Effector memory CD8-positive, alpha-beta T cell (primary cell): ENCODE measurements around the gene NEMP1.
"Not testable (repeated sequence)": the region's sequence is repeated elsewhere in the genome, so short reads cannot be mapped to it uniquely, and the experiment has no call there.

ENCODE experiments used
- ATAC-seq: fragments of 150-1000 bp; cut with Tn5 transposase; replicated peaks from 2 replicates; pipeline ENCODE4 v1.10.0; 2021; ENCODE audit warnings: mild to moderate bottlenecking, moderate library complexity
- DNase-seq, 3 experiments: peaks; one replicate each; pipeline ENCODE4 v3.0.0; 2021
- H3K27ac Mint-ChIP-seq, 2 donors: one replicate each; pipeline ENCODE4 v1.8.0; 2022; ENCODE audit warnings: mild to moderate bottlenecking in 2 of 2, mixed read lengths in 2 of 2, moderate library complexity in 2 of 2
- H3K27me3 Mint-ChIP-seq, 2 donors: one replicate each; pipeline ENCODE4 v1.8.0; 2022; ENCODE audit warnings: mixed read lengths in 2 of 2
- H3K36me3 Mint-ChIP-seq: one replicate; pipeline ENCODE4 v1.8.0; 2022; ENCODE audit warnings: mild to moderate bottlenecking, moderate library complexity, mixed read lengths; ENCODE audit not compliant: insufficient read depth
- H3K4me1 Mint-ChIP-seq, 2 donors: one replicate each; pipeline ENCODE4 v1.8.0; 2022; ENCODE audit warnings: low read depth in 2 of 2, mixed read lengths in 2 of 2
- H3K4me3 Mint-ChIP-seq, 2 donors: one replicate each; pipeline ENCODE4 v1.8.0; 2022; ENCODE audit warnings: mild to moderate bottlenecking in 2 of 2, mixed read lengths in 2 of 2, moderate library complexity in 2 of 2
- H3K9me3 Mint-ChIP-seq, 2 donors: one replicate each; pipeline ENCODE4 v1.8.0; 2022; ENCODE audit warnings: mixed read lengths in 2 of 2

The NEMP1 gene

DNA sequence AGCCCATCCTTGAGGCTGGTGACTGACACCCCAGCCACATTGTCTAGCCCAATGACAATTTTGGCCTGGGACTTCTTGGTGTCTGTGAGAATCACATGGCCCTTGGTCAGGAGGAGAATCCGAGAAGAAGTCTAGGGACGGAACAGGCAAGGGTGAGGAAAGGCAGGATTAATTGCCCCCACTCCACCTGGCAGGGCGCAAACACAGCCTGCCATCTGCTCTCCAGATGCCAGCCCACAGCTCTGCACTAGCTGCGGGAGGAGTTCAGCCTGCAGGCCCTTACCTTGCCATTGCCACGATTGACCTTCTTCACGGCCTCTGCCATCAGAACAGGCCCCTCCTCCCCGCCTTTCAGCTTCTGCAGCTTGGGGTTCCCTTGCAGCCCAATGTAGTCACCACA, 49.1 kb downstream of the NEMP1 start:
- no peaks in the 10 kb centered on the region for H3K36me3 Mint-ChIP-seq
- H3K27ac Mint-ChIP-seq, result no peak overlapping the region
- peaks cover 18 to 27% of the 10 kb centered on the region in 2 donors for H3K4me1 Mint-ChIP-seq

DNA sequence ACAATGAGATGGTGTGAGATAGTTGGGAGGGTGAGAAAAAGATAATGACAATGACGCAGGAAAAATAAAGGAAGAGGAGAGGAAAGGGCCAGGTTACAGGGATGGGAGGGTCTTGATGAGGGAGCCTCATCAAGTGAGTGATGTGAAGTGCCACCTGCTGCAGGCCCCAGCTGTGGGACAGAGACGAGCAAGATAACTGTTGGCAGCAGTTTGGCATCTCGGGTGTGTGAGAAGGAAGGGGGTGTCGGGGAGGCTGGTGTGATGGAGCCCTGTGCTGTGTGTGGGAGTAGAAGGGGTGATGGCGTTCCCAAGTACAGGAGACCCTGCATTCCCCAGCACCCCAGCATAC, 50.8 kb downstream of the NEMP1 start:
- Mint-ChIP-seq H3K27me3 (peaks cover 0 to 11% of the 10 kb centered on the region in 2 donors), H3K27ac (peak overlapping the region; percentile 0 to 8), H3K4me1 (peaks cover 18 to 27% of the 10 kb centered on the region in 2 donors), H3K4me3 (no peak overlapping the region), H3K36me3 (peaks cover 3% of the 10 kb centered on the region), H3K9me3 (no peaks in the 10 kb centered on the region)
- no peak for DNase-seq
- ATAC-seq, result no peak

More for the DNA sequence above, 49.1 kb downstream of the NEMP1 start:
- Mint-ChIP-seq H3K9me3 (no peaks in the 10 kb centered on the region), H3K27me3 (no peaks in the 10 kb centered on the region), H3K4me3 (no peak overlapping the region)
- no peak for ATAC-seq
- DNase-seq, result no peak

DNA sequence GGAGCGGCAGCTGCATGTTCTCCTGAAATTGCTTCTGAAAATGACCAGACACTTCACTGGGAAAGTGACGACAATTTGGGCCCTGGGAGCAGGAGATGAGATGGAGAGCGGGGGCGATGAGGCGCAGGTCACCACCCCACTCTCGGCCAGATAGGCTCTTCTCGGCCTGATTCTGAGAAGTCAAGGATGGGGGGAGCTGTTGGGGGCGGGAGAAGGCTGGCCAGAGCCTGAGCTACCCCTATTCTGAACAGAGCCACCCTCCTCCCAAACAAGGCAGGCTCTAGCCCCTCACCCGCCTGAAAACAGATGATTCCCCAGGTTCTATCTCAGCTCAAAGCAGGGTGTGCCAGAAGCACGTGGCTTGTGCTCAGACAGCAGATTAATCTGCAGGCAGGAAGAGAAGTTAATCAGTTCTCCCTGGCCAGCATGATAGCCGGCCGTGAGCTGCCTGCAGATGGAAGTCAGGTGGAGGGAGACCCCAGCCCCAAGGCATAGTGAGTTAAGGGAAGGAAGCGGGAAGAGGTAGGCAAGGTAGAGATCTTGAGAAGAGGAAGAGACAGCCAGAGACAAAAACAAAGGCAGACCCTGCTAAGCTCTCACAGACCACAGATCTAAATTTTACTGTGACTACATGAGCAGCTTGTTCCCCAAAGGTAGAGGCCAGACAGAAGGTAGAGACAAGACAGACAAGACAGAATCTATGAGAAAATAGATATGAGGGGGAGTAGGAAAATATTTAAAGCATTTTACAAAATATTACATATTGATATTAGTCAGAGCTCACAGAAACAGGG, 51.4 kb downstream of the NEMP1 start:
- H3K27me3 Mint-ChIP-seq, result peaks cover 0 to 11% of the 10 kb centered on the region in 2 donors
- DNase-seq, result no peak

DNA sequence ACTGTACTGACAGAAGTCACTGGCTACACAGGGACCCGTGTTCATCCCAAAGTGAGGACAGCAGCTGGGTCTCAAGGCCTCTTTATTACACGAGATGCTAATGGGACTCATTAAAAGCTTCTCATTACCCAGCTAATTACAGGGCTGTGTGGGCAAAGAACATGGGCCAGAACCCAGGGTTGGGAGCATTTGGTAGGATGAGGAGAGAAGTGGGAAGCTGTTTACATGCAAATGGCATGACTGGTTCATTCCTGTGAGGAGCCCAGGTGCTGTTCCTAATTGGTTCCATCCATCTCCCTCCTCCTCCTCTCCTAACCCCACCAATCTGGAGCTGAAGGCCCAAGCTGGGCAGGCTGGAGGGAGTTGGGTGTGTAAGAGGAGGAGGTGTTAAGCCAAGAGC, 53.4 kb downstream of the NEMP1 start:
- Mint-ChIP-seq H3K36me3 (peaks cover 3% of the 10 kb centered on the region), H3K27ac (no peak overlapping the region), H3K4me3 (no peak overlapping the region), H3K9me3 (no peaks in the 10 kb centered on the region), H3K4me1 (peaks cover 8 to 13% of the 10 kb centered on the region in 2 donors), H3K27me3 (peaks cover 0 to 11% of the 10 kb centered on the region in 2 donors)
- DNase-seq, result no peak
- no peak for ATAC-seq

More for the DNA sequence above, 51.4 kb downstream of the NEMP1 start:
- Mint-ChIP-seq H3K4me3 (no peak overlapping the region), H3K9me3 (no peaks in the 10 kb centered on the region), H3K4me1 (peaks cover 18 to 27% of the 10 kb centered on the region in 2 donors), H3K36me3 (peaks cover 3% of the 10 kb centered on the region), H3K27ac (peak overlapping the region; percentile 8 to 80)
- ATAC-seq, result no peak

DNA sequence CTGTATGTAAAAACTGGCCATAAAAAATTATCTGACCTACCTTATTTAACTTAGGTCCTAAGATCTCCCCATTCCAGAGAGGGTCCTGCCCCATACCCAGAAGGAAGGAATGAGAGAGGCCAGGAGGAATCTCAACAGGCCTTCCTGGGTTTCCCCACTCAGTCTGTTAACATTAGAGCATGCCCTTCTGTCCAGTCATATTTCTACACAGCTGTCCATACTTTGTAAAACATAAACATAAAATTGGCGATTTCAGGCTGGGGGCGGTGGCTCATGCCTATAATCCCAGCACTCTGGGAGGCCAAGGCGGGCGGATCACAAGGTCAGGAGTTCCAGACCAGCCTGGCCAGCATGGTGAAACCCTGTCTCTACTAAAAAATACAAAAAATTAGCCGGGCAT, 56.3 kb downstream of the NEMP1 start:
- ATAC-seq, H3K36me3 Mint-ChIP-seq, DNase-seq, H3K27ac Mint-ChIP-seq, H3K4me3 Mint-ChIP-seq, H3K9me3 Mint-ChIP-seq, H3K4me1 Mint-ChIP-seq: not testable (repeated sequence)
- peaks cover 0 to 11% of the 10 kb centered on the region in 2 donors for H3K27me3 Mint-ChIP-seq

DNA sequence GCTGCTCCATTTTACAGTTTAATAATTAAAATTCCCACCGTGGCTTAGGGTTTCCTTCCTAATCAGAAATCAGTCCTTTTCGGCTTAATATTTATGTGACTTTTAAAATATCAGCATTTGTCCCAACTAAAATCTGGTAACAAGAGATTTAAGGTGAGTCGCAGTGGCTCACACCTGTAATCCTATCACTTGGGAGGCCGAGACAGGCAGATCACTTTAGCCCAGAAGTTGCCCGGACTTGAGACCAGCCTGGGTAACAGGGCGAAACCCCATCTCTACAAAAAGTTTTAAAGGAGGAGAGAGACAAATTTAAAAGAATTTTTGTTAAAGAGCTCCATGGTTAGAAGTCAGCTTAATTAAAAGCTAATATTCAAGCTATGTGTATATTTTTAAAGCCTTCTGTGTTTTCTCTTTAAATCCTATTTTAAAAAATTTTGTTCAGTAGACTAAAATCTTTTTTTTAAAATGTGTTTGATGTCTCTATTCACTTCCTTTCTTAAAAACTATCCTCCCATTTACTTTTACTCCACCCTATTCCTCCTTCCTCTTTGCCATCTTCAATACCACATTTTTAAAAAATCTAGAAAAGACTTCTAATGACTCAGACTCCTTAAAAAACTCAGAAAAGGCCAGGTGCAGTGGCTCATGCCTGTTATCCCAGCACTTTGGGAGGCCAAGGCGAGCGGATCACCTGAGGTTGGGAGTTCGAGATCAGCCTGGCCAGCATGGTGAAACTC, 58.4 kb downstream of the NEMP1 start:
- no peaks in the 10 kb centered on the region for H3K9me3 Mint-ChIP-seq
- no peak overlapping the region for H3K4me3 Mint-ChIP-seq
- no peak overlapping the region for H3K27ac Mint-ChIP-seq
- ATAC-seq (no peak), DNase-seq (no peak)
- no peaks in the 10 kb centered on the region for H3K4me1 Mint-ChIP-seq
- H3K36me3 Mint-ChIP-seq, result peaks cover 3% of the 10 kb centered on the region
- peaks cover 7 to 31% of the 10 kb centered on the region in 2 donors for H3K27me3 Mint-ChIP-seq

DNA sequence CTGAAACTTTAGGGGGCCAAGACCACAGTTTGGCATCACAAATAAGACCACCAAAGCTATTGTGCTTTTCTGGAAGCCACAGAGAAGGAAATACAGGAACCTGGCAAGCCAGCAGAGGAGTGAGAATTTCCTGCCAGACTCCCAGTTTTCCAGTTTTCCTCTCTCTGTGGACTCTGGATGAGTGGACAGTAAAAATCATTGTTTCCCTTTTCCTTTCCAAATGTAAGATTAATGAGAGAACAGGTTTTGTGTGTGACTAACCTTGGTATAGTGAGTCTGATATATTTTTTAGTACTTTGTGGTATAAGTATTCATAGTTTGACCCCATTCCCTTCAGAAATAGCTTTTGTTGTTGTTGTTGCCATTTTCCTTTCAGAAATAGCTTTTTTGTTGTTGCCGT, 59.7 kb downstream of the NEMP1 start:
- Mint-ChIP-seq H3K4me1 (no peaks in the 10 kb centered on the region), H3K27ac (no peak overlapping the region), H3K27me3 (peaks cover 19 to 41% of the 10 kb centered on the region in 2 donors), H3K9me3 (no peaks in the 10 kb centered on the region), H3K36me3 (peaks cover 3% of the 10 kb centered on the region), H3K4me3 (no peak overlapping the region)
- ATAC-seq, result no peak
- DNase-seq, result no peak

DNA sequence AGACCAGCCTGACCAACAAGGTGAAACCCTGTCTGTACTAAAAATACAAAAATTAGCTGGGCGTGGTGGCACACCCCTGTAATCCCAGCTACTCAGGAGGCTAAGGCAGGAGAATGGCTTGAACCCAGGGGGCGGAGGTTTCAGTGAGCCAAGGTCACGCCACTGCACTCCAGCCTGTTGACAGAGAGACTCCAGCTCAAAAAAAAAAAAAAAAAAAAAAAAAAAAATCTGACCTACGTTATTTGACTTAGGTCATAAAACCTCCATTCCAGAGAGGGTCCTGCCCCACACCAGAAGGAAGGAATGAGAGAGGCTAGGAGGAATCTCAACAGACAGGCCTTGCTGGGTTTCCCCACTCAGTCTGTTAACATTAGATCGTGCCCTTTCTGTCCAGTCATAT, 60.2 kb downstream of the NEMP1 start:
- ATAC-seq, H3K4me3 Mint-ChIP-seq, H3K27ac Mint-ChIP-seq, DNase-seq, H3K4me1 Mint-ChIP-seq, H3K9me3 Mint-ChIP-seq, H3K36me3 Mint-ChIP-seq: not testable (repeated sequence)
- H3K27me3 Mint-ChIP-seq, result peaks cover 25 to 41% of the 10 kb centered on the region in 2 donors

DNA sequence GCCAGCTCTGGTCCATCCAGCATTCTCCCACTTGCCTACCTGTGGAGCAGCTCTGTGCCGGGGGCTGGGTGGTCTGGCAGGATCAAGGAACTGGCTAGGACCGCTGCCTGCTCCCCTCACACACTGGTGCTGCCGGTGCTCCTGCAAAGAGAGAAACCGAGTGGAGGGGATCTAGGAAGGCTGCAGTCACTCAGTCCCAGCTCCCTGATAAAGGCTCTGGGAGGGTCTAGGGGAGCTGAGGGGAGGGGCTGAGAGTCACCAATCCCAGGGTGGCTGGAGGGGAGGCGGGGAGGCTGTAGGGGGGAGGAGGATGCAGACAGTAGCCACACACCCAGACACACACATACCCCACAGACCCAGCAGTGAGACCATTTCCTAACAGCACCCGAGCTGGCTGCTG, 62.2 kb downstream of the NEMP1 start, which contains the start of gene TAC3:
Gene TAC3 (minus strand): TSS at position 182 of the 400 bp plus-strand sequence. CDS start 732 bp downstream, outside the sequence.
- H3K27me3 Mint-ChIP-seq, result peaks cover 25 to 50% of the 10 kb centered on the region in 2 donors
- no peak for ATAC-seq

DNA sequence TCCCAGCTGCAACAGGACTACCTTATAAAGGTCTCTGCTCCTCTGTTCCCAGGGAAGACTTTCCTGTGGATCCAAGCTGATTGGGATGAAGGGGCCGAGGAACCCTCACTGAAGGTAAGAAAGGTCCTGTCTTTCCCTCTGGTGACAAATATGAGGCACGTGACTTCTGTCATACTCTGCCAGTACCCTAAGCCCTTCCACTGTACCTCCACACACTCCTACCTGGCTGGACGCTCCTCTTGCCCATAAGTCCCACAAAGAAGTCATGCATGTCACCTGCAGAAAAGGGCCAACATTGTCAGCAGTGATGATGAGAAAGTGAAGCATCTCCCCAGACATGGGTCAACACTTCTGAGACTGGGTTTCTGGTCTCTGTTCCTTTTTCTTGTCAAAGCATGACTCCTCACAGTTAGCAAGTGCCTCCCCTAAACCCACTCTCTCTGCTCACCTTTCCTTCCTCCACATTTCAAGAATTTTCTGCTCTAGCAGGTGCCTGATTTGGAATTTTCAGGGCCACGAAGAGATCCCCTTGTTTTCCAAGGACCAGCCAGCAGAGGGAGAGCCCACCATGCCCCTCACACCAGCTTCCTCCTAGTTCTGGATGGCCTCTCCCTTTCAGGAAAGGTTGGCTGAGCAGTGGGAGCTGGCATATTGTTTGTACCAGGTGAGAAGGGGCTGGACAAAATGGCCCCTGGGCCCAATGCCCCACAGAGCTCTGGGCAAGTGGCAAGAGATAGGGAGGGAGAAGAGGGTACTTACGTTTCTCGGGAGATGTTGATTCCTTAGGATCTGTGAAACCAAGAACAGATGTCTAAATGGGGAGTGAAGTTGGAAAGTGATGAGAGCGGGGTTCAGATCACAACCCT, 65.8 kb downstream of the NEMP1 start:
- Mint-ChIP-seq H3K27ac (peak overlapping the region in 1 of 2 donors; percentile 2), H3K4me3 (no peak overlapping the region), H3K4me1 (peaks cover 5 to 10% of the 10 kb centered on the region in 2 donors), H3K27me3 (peaks cover 25 to 50% of the 10 kb centered on the region in 2 donors), H3K9me3 (no peaks in the 10 kb centered on the region), H3K36me3 (no peaks in the 10 kb centered on the region)
- ATAC-seq, result no peak
- no peak for DNase-seq

More for the DNA sequence above, 62.2 kb downstream of the NEMP1 start, which contains the start of gene TAC3:
- no peak within 1 kb of the TSS for H3K4me3 Mint-ChIP-seq
- H3K4me1 Mint-ChIP-seq, result peaks cover 2 to 6% of the 10 kb centered on the region in 2 donors
- H3K36me3 Mint-ChIP-seq, result no peaks in the 10 kb centered on the region
- H3K27ac Mint-ChIP-seq, result no peak within 1 kb of the TSS
- no peak for DNase-seq
- no peaks in the 10 kb centered on the region for H3K9me3 Mint-ChIP-seq

DNA sequence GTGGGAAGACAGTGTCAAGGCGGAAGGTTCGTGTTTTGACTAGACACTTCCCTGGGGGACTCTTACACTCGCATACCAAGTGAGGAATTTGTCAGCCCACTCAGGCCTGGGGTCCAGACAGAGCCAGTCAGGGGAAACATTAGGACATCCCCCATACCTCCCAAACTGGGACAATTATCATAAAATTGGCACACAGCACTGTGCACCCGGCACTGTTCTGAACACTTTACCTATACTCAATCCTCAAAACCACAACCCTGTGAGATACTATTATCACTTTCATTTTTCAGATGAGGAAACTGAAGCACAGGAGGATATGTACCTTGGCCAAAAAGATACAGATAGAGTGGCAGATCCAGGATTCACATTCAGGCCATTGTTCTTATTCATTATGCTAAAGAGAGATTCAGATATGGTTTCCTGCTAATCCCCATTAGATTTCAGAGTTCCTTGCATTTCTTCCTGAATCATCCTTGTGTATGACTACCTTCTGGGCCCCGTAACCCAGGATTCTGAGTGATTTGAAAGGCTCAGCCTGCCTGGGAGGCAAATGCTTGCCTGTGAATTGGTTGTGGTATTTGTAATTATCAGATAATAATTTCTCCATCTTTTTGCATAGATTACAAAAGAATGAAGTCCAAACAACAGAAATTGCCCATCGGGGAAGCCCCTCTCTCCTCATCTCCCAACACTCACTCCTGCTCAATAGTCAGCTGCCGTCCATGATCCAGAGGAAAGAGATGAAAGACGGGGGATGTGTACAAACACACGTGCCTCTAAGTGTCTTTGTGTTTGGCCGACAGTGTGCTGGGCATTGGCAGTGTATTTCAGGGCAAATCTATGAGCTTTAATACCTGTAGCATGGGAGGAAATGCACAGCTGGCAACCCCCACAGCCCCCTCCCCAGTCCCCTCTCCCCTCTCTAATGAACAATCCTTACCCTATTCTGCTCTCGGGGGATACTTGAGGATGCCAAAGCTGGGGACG, 66.9 kb downstream of the NEMP1 start:
- peaks cover 11 to 15% of the 10 kb centered on the region in 2 donors for H3K4me1 Mint-ChIP-seq
- H3K36me3 Mint-ChIP-seq, result no peaks in the 10 kb centered on the region
- no peaks in the 10 kb centered on the region for H3K9me3 Mint-ChIP-seq
- no peak overlapping the region for H3K4me3 Mint-ChIP-seq
- peak; percentile 70 for ATAC-seq
- peaks cover 25 to 46% of the 10 kb centered on the region in 2 donors for H3K27me3 Mint-ChIP-seq
- DNase-seq, result no peak
- peak overlapping the region in 1 of 2 donors; percentile 20 for H3K27ac Mint-ChIP-seq

DNA sequence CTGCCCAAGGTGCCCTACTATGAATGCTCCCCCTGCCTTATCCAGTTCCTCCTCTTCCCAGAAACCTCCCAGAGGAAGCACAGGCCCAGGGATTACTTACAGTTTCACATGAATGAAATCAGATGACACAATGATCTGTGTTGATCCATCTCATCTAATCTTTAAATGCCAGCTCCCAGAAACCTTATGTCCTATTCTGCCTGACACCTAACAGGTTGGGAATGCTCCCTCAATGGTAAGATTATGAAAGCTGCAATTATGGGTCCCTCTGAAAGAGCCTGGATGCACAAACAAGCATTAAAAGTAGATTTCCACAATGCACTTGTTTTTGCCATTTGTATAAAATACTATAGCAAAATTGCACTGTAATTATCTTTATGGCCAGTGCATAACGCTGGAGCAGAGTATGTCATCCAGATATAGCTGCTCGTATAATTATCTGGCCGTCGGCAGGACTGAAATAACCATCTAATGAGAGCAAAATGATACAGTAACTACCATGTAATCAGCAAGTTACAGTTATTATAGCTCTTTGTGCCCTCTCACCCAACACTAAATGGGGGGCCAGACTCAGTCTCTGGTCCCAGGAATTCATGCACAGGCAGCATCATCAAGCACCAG, 67.9 kb downstream of the NEMP1 start:
- H3K4me3 Mint-ChIP-seq, result no peak overlapping the region
- H3K4me1 Mint-ChIP-seq, result peaks cover 14 to 18% of the 10 kb centered on the region in 2 donors
- DNase-seq, result no peak
- H3K27me3 Mint-ChIP-seq, result peaks cover 24 to 36% of the 10 kb centered on the region in 2 donors
- no peaks in the 10 kb centered on the region for H3K9me3 Mint-ChIP-seq
- H3K36me3 Mint-ChIP-seq, result no peaks in the 10 kb centered on the region
- H3K27ac Mint-ChIP-seq, result no peak overlapping the region
- ATAC-seq, result no peak
